Stimulated activated naive CD8-positive, alpha-beta T cell treated with anti-CD3 and anti-CD28 coated beads, Interleukin-15, amount 100 ng/mL, for 72 hours (primary cell): ENCODE data around the gene CELF4.

Experiments
- ATAC-seq: fragments of 150-1000 bp; cut with Tn5 transposase; 2 replicates; pipeline ENCODE4 v1.10.0; 2021; ENCODE audit warnings: mild to moderate bottlenecking, moderate library complexity
- DNase-seq, 2 donors: peaks; one replicate each; pipeline ENCODE4 v3.0.0; 2021 to 2022
- H3K27ac Mint-ChIP-seq, 2 donors: one replicate each; pipeline ENCODE4 v1.8.0; 2022; ENCODE audit warnings: mild to moderate bottlenecking in 2 of 2, mixed read lengths in 2 of 2, moderate library complexity in 2 of 2
- H3K27me3 Mint-ChIP-seq: one replicate; pipeline ENCODE4 v1.8.0; 2022; ENCODE audit warnings: mixed read lengths
- H3K4me1 Mint-ChIP-seq: one replicate; pipeline ENCODE4 v1.8.0; 2022; ENCODE audit warnings: mild to moderate bottlenecking, mixed read lengths
- H3K4me3 Mint-ChIP-seq, 2 donors: one replicate each; pipeline ENCODE4 v1.8.0; 2022; ENCODE audit warnings: mild to moderate bottlenecking in 2 of 2, mixed read lengths in 2 of 2, moderate library complexity in 1 of 2
- H3K9me3 Mint-ChIP-seq, 2 donors: one replicate each; pipeline ENCODE4 v1.8.0; 2022; ENCODE audit warnings: mixed read lengths in 2 of 2

Gene CELF4

GRCh38 chr18:37563931-37564392 is 1.6 kb downstream of the CELF4 start:
- ATAC-seq (no peak), DNase-seq (no peak)
- no peak overlapping the region for H3K4me3 Mint-ChIP-seq
- H3K27ac Mint-ChIP-seq, result no peak overlapping the region
- H3K4me1 Mint-ChIP-seq, result peaks cover 28% of the 10 kb centered on the region
- H3K27me3 Mint-ChIP-seq, result peaks cover 74% of the 10 kb centered on the region
- no peaks in the 10 kb centered on the region for H3K9me3 Mint-ChIP-seq

- DNase-seq (no peak), ATAC-seq (no peak)
- peaks cover 20% of the 10 kb centered on the region for H3K4me1 Mint-ChIP-seq
- peaks cover 63% of the 10 kb centered on the region for H3K27me3 Mint-ChIP-seq
- no peak overlapping the region for H3K4me3 Mint-ChIP-seq
- no peak overlapping the region for H3K27ac Mint-ChIP-seq
- no peaks in the 10 kb centered on the region for H3K9me3 Mint-ChIP-seq
Observed at GRCh38 chr18:37561986-37562385, 3.6 kb downstream of the CELF4 start.

- no peak for ATAC-seq
- H3K9me3 Mint-ChIP-seq, result no peaks in the 10 kb centered on the region
- H3K27me3 Mint-ChIP-seq, result peaks cover 44% of the 10 kb centered on the region
- peaks cover 6% of the 10 kb centered on the region for H3K4me1 Mint-ChIP-seq
- no peak overlapping the region for H3K4me3 Mint-ChIP-seq
- no peak for DNase-seq
- no peak overlapping the region for H3K27ac Mint-ChIP-seq
Observed at GRCh38 chr18:37560003-37560402, 5.6 kb downstream of the CELF4 start.

DNA sequence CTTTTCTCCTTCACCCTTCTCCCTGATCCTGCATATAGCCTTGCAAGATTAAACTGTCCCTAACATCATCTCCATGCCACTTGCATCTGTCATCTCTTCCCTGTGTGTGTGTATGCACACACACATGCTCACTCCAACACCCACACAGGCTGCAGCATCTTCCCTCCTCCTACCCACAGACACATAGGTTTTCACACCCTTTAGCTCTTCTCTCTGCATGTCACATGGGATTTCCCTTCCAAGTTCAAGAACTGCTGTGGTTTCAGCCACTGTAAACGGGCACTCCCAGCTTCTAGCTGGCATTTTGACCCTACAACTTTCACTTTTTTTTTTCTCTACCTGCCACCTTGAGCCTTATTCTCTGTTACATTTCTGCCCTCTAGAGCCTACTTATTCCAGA is 6.4 kb downstream of the CELF4 start:
- H3K27ac Mint-ChIP-seq, result peak overlapping the region in 1 of 2 donors; percentile 83
- peaks cover 5% of the 10 kb centered on the region for H3K4me1 Mint-ChIP-seq
- no peak for ATAC-seq
- no peak for DNase-seq
- no peaks in the 10 kb centered on the region for H3K9me3 Mint-ChIP-seq
- peaks cover 37% of the 10 kb centered on the region for H3K27me3 Mint-ChIP-seq
- H3K4me3 Mint-ChIP-seq, result no peak overlapping the region

DNA sequence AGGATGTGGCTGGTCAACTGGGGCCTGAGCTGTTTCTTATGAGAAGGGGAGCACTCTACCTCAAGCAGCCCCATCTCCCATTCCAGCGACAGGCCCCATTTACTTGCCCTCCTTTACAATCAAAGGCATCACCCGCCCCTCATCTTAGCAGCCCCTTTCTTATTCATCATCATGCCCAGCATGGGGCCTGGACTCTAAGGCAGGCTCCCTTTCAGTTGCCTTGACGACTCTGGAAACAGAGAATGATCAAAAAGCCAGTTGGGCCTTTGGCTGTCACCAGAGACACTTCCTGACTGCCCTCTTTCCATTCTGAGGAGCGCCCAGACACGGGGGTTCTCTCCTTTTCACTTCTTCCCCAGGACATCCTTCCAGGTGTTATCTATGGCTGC is 11.2 kb downstream of the CELF4 start:
- H3K4me1 Mint-ChIP-seq, result peaks cover 4% of the 10 kb centered on the region
- no peak for ATAC-seq
- no peak for DNase-seq
- H3K9me3 Mint-ChIP-seq, result no peaks in the 10 kb centered on the region
- H3K4me3 Mint-ChIP-seq, result no peak overlapping the region
- no peak overlapping the region for H3K27ac Mint-ChIP-seq
- H3K27me3 Mint-ChIP-seq, result peaks cover 32% of the 10 kb centered on the region

- no peak overlapping the region for H3K27ac Mint-ChIP-seq
- peak; percentile 22 for ATAC-seq
- no peaks in the 10 kb centered on the region for H3K9me3 Mint-ChIP-seq
- peaks cover 27% of the 10 kb centered on the region for H3K27me3 Mint-ChIP-seq
- no peak for DNase-seq
- H3K4me1 Mint-ChIP-seq, result no peaks in the 10 kb centered on the region
- no peak overlapping the region for H3K4me3 Mint-ChIP-seq
Observed at GRCh38 chr18:37553633-37554398, 11.8 kb downstream of the CELF4 start.

- no peak for DNase-seq
- Mint-ChIP-seq H3K4me3 (no peak overlapping the region), H3K27me3 (peaks cover 23% of the 10 kb centered on the region), H3K9me3 (no peaks in the 10 kb centered on the region), H3K4me1 (no peaks in the 10 kb centered on the region), H3K27ac (no peak overlapping the region)
- ATAC-seq, result no peak
Observed at GRCh38 chr18:37552286-37552685, 13.3 kb downstream of the CELF4 start.

GRCh38 chr18:37551846-37552245 is 13.8 kb downstream of the CELF4 start:
- DNase-seq, result no peak
- no peak overlapping the region for H3K4me3 Mint-ChIP-seq
- H3K9me3 Mint-ChIP-seq, result no peaks in the 10 kb centered on the region
- no peak overlapping the region for H3K27ac Mint-ChIP-seq
- peaks cover 24% of the 10 kb centered on the region for H3K27me3 Mint-ChIP-seq
- no peaks in the 10 kb centered on the region for H3K4me1 Mint-ChIP-seq
- no peak for ATAC-seq

DNA sequence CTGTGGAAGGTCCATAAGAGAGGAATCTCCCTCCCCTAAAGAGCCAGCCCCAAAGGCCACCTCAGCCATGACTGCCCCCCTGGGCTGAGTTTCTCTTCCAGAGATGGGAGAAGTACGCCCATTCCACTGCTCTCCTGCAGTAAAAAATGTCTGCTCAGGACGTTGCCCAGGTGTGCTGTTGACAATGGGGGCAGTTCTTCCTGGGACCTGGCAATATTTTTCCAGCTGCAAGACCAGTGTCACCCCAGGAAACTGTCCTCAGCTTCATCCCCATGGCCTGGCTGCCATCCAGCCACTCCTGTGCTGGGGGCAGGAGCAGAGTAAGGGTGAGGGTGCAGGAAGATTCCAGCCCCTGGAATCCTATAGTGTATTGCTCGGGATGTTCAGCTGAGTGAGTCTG is 14.3 kb downstream of the CELF4 start:
- Mint-ChIP-seq H3K27ac (no peak overlapping the region), H3K4me3 (no peak overlapping the region), H3K9me3 (no peaks in the 10 kb centered on the region), H3K4me1 (no peaks in the 10 kb centered on the region), H3K27me3 (peaks cover 30% of the 10 kb centered on the region)
- ATAC-seq, result no peak
- no peak for DNase-seq

GRCh38 chr18:37550118-37550875 is 15.3 kb downstream of the CELF4 start:
- ATAC-seq (no peak), DNase-seq (no peak)
- H3K27me3 Mint-ChIP-seq, result peaks cover 36% of the 10 kb centered on the region
- no peak overlapping the region for H3K27ac Mint-ChIP-seq
- H3K9me3 Mint-ChIP-seq, result no peaks in the 10 kb centered on the region
- no peak overlapping the region for H3K4me3 Mint-ChIP-seq
- H3K4me1 Mint-ChIP-seq, result no peaks in the 10 kb centered on the region

DNA sequence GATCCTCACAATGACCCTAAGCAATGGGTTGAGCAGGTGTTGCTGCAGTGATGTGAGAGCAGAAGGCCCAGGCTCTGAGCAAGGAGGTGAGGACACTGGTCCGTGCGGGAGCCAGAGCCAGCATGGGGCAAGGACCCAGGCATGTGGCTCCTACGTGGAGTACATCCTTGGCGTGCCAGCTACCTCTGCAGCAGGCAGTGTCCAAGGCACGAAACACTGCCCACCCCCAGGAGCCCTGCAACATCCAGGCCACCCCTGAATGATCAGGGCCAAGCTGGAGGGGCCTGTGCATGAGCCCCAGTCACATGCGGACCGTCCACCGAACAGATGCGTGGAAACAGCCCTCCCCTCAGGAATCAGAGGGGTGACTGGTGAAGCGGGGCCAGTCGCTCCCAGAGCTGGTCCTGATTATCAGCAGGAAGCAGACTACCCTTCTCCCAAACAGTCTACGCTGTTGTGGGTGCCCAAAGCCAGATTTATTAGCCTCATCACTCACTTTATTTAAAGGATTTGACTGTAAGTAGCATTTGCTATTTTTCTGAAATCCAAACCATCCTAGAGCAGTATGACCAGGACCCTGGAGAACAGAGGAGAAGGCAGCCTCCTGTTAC is 16.8 kb downstream of the CELF4 start:
- no peak overlapping the region for H3K27ac Mint-ChIP-seq
- no peaks in the 10 kb centered on the region for H3K9me3 Mint-ChIP-seq
- DNase-seq, result no peak
- no peaks in the 10 kb centered on the region for H3K4me1 Mint-ChIP-seq
- H3K4me3 Mint-ChIP-seq, result no peak overlapping the region
- peaks cover 31% of the 10 kb centered on the region for H3K27me3 Mint-ChIP-seq
- ATAC-seq, result no peak

DNA sequence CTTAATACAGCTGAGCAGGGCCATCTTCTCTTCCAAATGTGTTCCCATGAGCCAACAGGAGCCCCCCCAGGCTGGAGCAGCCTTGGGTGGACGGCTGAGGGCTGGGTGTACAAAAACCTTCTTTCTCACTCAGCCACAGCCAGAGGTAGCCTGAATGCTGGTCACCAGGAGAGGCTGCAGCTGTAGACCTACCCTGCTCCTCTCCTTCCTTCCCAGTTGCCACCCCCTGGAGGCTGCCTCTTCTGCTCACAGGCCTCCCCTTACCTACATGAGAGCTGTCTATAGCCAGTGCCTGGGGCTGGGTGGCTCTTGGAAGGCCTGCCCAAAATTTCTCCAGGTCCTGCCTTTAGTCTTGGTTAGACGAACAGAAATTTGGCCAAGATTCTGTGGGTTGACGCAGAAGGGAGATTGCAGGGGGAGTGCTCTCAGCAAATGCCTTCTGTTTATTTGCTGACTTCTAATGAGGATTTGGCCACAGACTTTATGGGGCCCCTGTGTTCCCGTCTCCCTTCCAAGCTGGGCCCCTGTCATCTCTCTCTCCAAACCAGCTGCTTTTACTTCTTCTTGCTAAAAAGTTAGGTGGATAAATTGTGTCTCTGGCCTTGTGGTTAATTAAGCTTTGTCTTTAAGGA is 18.3 kb downstream of the CELF4 start:
- Mint-ChIP-seq H3K27me3 (peaks cover 27% of the 10 kb centered on the region), H3K4me1 (no peaks in the 10 kb centered on the region), H3K9me3 (no peaks in the 10 kb centered on the region)

GRCh38 chr18:37546651-37547050 is 18.9 kb downstream of the CELF4 start:
- H3K27me3 Mint-ChIP-seq, result peaks cover 21% of the 10 kb centered on the region
- H3K9me3 Mint-ChIP-seq, result no peaks in the 10 kb centered on the region
- DNase-seq, result no peak
- no peaks in the 10 kb centered on the region for H3K4me1 Mint-ChIP-seq
- no peak overlapping the region for H3K27ac Mint-ChIP-seq
- H3K4me3 Mint-ChIP-seq, result no peak overlapping the region
- peak; percentile 44 for ATAC-seq

More for the DNA sequence above, 18.3 kb downstream of the CELF4 start:
- DNase-seq, result no peak
- Mint-ChIP-seq H3K27ac (no peak overlapping the region), H3K4me3 (no peak overlapping the region)
- peak; percentile 27 for ATAC-seq

DNA sequence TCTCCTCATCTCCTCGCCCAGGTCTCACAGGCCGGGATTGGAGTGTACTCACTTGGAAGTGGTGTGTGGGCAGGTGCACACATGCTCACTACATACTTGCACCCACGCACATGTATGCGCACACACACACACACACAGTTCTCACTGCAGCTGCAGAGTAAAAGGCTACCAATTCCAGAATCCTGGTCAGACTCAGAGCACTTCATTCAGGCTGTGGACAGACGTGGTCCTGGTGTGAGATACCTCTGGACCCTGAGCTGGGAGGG is 19.4 kb downstream of the CELF4 start:
- no peak for DNase-seq
- H3K27ac Mint-ChIP-seq, result no peak overlapping the region
- H3K27me3 Mint-ChIP-seq, result peaks cover 16% of the 10 kb centered on the region
- no peaks in the 10 kb centered on the region for H3K4me1 Mint-ChIP-seq
- no peak overlapping the region for H3K4me3 Mint-ChIP-seq
- ATAC-seq, result peak; percentile 6
- no peaks in the 10 kb centered on the region for H3K9me3 Mint-ChIP-seq

DNA sequence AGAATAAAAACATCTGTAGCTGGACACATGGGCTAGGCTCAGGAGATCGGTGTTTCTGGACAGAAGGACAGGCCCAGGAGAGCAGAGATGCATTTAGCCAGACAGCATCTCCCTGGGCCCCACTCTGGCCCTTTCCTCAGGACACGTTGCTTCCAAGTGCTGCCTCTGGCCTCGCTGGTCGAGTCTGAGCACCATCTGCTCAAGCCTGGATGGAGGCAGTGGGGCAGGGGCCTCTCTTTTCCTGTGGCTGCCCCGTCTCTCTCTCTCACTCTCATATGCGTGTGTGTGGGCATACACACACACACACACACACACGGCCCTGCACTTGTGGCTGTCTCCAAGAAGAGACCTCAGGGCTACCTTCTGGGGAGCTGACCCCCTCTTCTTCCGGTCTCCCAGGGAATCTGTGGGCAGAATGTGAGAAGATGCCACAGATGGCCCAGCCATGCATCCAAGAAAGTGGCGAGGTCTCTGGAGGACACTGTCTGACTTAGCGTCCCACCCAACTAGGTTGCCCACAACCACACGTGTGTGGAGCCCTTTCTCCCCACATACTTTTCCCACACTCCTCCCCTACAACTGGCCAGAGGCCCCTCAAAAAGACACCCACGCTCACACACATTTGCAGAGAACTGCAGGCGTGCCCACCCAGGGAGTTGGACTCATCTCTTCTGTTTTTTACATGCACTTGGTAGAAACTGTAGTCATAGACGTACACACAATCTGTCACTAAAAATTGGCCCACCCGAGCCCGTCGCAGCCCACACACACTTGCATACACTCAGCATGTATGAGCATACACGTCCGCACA is 19.9 kb downstream of the CELF4 start:
- Mint-ChIP-seq H3K9me3 (no peaks in the 10 kb centered on the region), H3K27me3 (peaks cover 14% of the 10 kb centered on the region), H3K27ac (no peak overlapping the region), H3K4me3 (no peak overlapping the region), H3K4me1 (no peaks in the 10 kb centered on the region)
- no peak for ATAC-seq
- DNase-seq, result no peak
